Cardiac muscle cell (in vitro differentiated cells and primary cell): Measurements from ENCODE around the gene SLC35F3. TPM values are rescaled to one million over a fixed set of nuclear protein-coding genes. Genes with fewer than 3 reads are reported as not detected.

Experiments used
- DNase-seq, 2 donors: peaks; one replicate each; pipeline versions ENCODE4 v3.0.0 to v3.0.0-alpha.2; 2010 to 2017; ENCODE audit warnings: low read depth in 1 of 2, low spot score in 1 of 2
- H3K27ac ChIP-seq: fragments of 200-600 bp; sonication (generic); 2 replicates; pipeline ENCODE4 v1.5.1; 2016
- H3K27me3 ChIP-seq: fragments of 200-600 bp; sonication (generic); 2 replicates; pipeline ENCODE4 v1.6.0; 2016; ENCODE audit warnings: control low read depth
- H3K36me3 ChIP-seq: fragments of 200-600 bp; sonication (generic); 2 replicates; pipeline ENCODE4 v1.5.1; 2016; ENCODE audit warnings: control low read depth
- H3K4me1 ChIP-seq: fragments of 200-600 bp; sonication (generic); 2 replicates; pipeline ENCODE4 v1.8.1; 2017; ENCODE audit warnings: low read depth, mild to moderate bottlenecking, mixed run types
- H3K4me3 ChIP-seq: fragments of 200-600 bp; sonication (generic); 2 replicates; pipeline ENCODE4 v1.5.1; 2016; ENCODE audit warnings: mild to moderate bottlenecking
- H3K9me3 ChIP-seq: fragments of 200-600 bp; sonication (generic); 2 replicates; pipeline ENCODE4 v1.5.1; 2017; ENCODE audit warnings: low read depth, mild to moderate bottlenecking, control low read depth
- CTCF ChIP-seq: IDR thresholded peaks from 2 replicates; pipeline ENCODE4 v1.5.1; 2012; ENCODE audit warnings: low read depth, mild to moderate bottlenecking, low read length
- polyA plus RNA-seq: library from polyadenylated mRNA; unstranded; fragments of >200 nt; fragmentation: Nextera tagmentation; extraction: Ambion mirVana; gene quantifications from 2 replicates; pipeline ENCODE4 v1.2.1, GENCODE V29; 2016
- total RNA-seq: library from RNA; depleted of rRNA; stranded (reverse); fragments of >200 nt; gene quantifications from 2 replicates; pipeline ENCODE4 v1.2.3, GENCODE V29; 2016

SLC35F3 gene
- total and polyA plus RNA-seq, 2 experiments from 2014 or later = 0.98 to 2.0 TPM

GRCh38 chr1:234368320-234369032 lies 464.0 kb downstream of the SLC35F3 start:
- Histone ChIP-seq H3K27ac (no peak overlapping the region), H3K4me3 (no peak overlapping the region), H3K9me3 (no peaks in the 10 kb centered on the region), H3K4me1 (peaks cover 8% of the 10 kb centered on the region), H3K36me3 (no peaks in the 10 kb centered on the region), H3K27me3 (peaks cover 19% of the 10 kb centered on the region)
- no peak for TF ChIP-seq CTCF
- no peak for DNase-seq

GRCh38 chr1:234369033-234369430 lies 464.6 kb downstream of the SLC35F3 start:
- H3K27ac ChIP-seq = no peak overlapping the region
- DNase-seq = no peak
- H3K4me1 ChIP-seq = peaks cover 8% of the 10 kb centered on the region
- no peaks in the 10 kb centered on the region for H3K36me3 ChIP-seq
- H3K9me3 ChIP-seq = no peaks in the 10 kb centered on the region
- no peak overlapping the region for H3K4me3 ChIP-seq
- no peak for TF ChIP-seq CTCF
- H3K27me3 ChIP-seq = peaks cover 19% of the 10 kb centered on the region

- peak in 1 of 2 donors; percentile 31 for DNase-seq
- H3K27ac ChIP-seq = no peak overlapping the region
- peaks cover 13% of the 10 kb centered on the region for H3K4me1 ChIP-seq
- no peak for TF ChIP-seq CTCF
- H3K36me3 ChIP-seq = no peaks in the 10 kb centered on the region
- no peaks in the 10 kb centered on the region for H3K9me3 ChIP-seq
- no peak overlapping the region for H3K4me3 ChIP-seq
- peaks cover 19% of the 10 kb centered on the region for H3K27me3 ChIP-seq
Measured at GRCh38 chr1:234369784-234370183, 465.3 kb downstream of the SLC35F3 start.

DNA sequence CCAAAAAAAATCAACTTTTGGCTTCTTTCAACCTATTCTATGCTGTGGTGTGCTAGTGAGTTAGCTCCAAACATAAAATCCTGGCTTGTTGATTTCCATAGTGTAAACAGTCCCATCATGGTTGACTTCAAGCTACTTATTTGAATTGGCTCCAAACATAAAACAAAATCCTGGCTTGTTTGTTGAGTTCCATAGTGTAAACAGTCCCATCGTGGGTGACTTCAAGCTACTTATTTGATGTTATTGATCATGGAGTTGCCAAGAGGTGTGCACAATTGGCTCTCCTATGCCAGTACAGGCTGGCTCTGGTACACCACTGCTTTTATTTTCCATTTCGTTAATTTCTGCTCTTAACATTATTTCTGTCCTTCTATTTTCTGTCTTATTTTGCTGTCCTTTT lies 466.9 kb downstream of the SLC35F3 start:
- no peak for DNase-seq
- no peak for TF ChIP-seq CTCF
- H3K27me3 ChIP-seq = peaks cover 16% of the 10 kb centered on the region
- H3K36me3 ChIP-seq = peaks cover 8% of the 10 kb centered on the region
- H3K4me1 ChIP-seq = peaks cover 13% of the 10 kb centered on the region
- H3K4me3 ChIP-seq = no peak overlapping the region
- H3K9me3 ChIP-seq = no peaks in the 10 kb centered on the region
- no peak overlapping the region for H3K27ac ChIP-seq

DNA sequence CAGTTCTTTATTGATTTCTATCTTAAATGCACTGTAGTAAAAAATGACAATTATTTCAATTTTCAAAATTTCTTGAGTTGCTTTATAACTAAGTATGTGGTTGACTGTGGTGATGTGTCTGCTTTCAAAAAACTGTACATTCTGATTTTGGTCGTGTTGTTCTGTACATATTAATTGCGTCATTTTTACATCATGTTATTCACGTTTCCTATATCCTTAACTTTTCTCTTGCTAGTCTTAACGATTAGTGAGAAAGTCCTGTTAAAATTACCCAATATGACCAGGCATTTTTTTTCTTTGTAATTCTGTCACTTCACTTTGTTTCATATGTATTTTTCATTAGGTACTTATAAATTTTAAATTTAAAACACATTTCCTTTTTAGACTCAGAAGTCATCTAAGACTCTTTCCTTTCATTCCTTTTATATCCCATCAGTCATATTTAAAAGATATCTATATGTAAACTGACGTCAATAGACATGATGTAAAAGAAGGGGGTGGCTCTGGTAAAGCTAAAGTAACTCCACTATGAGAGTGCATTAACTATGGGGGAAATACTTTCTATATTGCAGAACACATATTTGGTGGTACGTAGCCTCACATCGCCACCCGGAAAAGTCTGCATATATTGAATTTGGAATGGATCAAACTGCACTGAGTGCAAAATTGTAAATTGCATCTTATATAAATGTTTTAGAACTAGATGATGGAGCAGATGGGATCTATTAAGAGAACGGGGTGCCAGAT lies 467.7 kb downstream of the SLC35F3 start:
- Histone ChIP-seq H3K27me3 (peaks cover 16% of the 10 kb centered on the region), H3K36me3 (peaks cover 10% of the 10 kb centered on the region), H3K27ac (no peak overlapping the region)

More for the DNA sequence above, 467.7 kb downstream of the SLC35F3 start:
- DNase-seq = peak in 1 of 2 donors; percentile 3
- peaks cover 13% of the 10 kb centered on the region for H3K4me1 ChIP-seq
- no peaks in the 10 kb centered on the region for H3K9me3 ChIP-seq
- peak overlapping the region; percentile 67 for H3K4me3 ChIP-seq
- no peak for TF ChIP-seq CTCF
